Measurements from ENCODE around the gene CT47B1.
"Not testable (repeated sequence)": the region's sequence is repeated elsewhere in the genome, so short reads cannot be mapped to it uniquely, and the experiment has no call there.

The CT47B1 gene

DNA sequence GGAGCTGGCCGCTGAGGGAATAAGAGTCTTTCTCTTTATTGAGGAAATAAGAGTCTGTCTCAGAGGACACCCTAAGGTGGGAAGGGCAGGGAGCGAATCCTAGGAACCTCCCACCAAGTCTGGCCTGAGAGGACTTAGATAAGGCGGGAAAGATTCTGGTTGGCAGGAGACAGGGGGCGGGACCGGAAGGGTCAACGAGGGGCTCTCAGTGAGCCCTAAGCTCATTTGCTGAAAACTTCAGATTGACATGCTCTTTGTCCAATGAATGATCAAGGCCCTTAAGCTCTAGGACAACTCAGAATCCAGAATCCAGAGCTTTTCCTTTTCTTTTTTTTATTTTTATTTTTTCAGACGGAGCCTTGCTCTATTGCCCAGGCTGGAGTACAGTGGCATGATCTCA is at the start of gene CT47B1:
Gene CT47B1 (minus strand): TSS at position 101 of the 400 bp plus-strand sequence. CDS start 196 bp downstream, outside the sequence.
- not testable (repeated sequence) for H3K9me3 ChIP-seq (ENCODE audit: control insufficient read depth, insufficient read depth, low read length); H3K27me3 ChIP-seq (ENCODE audit: control insufficient read depth, insufficient read depth, low read length); H3K9ac ChIP-seq (ENCODE audit: low read depth, low read length); H3K4me3 ChIP-seq (ENCODE audit: low read depth, low read length); H3K4me1 ChIP-seq (ENCODE audit: control insufficient read depth, insufficient read depth, low read length); H3K36me3 ChIP-seq (ENCODE audit: control insufficient read depth, insufficient read depth, low read length)

DNA sequence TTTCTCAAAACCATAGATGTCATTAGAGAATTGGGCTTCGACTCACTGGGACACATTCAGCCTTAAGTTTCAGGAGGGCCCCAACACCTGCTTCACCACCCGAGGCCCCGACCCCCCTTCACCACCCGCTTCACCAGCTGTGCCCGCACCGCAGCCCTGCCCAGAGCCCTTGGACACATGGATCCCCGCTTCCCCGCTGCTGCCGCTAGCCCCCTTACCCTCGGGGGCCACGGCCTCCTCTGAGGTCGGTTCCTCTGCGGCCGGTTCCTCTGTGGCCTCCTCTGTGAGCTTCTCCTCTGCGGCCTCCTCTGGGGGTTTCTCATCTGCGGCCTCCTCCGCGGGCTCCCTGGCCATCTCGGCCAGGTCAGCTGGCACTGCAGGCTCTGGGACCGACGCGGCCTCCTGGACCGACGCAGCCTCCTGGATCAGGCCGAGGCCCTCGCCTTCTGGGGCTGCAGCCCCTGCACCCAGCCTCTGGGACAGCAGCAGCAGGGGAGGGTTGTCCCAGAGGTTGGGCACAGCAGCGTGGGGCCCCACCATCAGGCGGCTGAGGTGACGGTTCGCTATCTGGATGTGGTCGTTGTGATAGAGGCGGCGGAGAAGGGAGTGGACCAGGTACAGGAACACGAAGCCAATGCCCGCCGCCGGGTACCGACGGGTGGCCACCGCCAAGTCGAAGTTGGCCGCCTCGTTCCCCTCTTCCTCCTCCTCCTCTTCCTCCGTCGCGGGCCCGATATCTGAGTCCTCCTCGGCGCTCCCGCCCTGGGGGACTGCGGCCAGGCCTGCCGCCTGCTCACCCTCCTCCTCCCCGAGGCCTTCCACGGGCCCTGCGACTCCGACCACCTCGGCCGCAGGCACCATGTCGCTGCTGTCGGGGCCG is 748 bp downstream of the CT47B1 start:
- H3K9me3 ChIP-seq (ENCODE audit: control insufficient read depth, insufficient read depth, low read length), result no peaks in the 10 kb centered on the region
- H3K4me1 ChIP-seq (ENCODE audit: control insufficient read depth, insufficient read depth, low read length), result no peaks in the 10 kb centered on the region
- H3K36me3 ChIP-seq (ENCODE audit: control insufficient read depth, insufficient read depth, low read length), result no peaks in the 10 kb centered on the region
- no peak overlapping the region for H3K4me3 ChIP-seq (ENCODE audit: low read depth, low read length)
- no peaks in the 10 kb centered on the region for H3K27me3 ChIP-seq (ENCODE audit: control insufficient read depth, insufficient read depth, low read length)
- H3K9ac ChIP-seq (ENCODE audit: low read depth, low read length), result no peak overlapping the region

DNA sequence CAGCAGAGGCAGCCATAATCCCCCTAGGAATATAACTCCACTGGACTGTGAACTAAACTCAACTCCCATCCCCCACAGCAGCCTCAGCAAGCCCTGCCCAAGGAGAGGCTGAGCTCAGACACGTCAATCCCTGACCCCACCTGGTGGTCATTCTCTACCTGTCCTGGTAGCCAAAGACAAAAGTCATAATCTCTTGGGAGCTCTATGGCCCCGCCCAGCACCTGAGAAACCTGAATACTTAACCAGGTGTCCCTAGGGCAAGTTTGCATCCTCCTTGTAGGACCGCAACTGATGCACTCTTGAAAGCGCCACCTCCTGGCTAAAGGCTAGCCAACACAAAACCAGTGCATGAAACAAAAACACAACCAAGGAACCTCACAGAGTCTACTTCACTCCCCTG is 18.4 kb downstream of the CT47B1 start:
- Histone ChIP-seq H3K4me3 (ENCODE audit: low read depth, low read length) (no peak overlapping the region), H3K9ac (ENCODE audit: low read depth, low read length) (no peak overlapping the region), H3K36me3 (ENCODE audit: control insufficient read depth, insufficient read depth, low read length) (no peaks in the 10 kb centered on the region), H3K9me3 (ENCODE audit: control insufficient read depth, insufficient read depth, low read length) (no peaks in the 10 kb centered on the region), H3K4me1 (ENCODE audit: control insufficient read depth, insufficient read depth, low read length) (peaks cover 2% of the 10 kb centered on the region), H3K27me3 (ENCODE audit: control insufficient read depth, insufficient read depth, low read length) (peaks cover 4% of the 10 kb centered on the region)

DNA sequence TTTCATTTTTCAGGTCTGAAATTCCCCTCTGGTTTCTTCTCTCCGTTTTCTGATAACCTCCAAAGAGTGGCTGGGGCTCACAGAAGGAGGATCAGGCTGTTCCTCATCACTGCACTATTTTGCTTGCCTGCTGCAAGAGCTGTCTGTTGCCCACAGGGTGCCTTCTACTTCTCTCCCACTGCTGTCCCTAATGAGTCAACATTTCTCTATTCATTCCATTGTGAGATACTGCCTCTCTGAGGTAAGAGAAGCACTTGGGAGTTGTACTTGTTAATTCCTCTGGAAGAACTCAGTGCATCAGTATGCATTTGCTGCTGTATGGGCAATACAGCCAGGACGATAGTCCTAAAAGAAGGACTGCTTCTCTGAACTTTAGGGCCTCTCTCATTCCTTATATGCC is 34.8 kb downstream of the CT47B1 start:
- H3K27me3 ChIP-seq (ENCODE audit: control insufficient read depth, insufficient read depth, low read length), result peaks cover 23% of the 10 kb centered on the region
- no peak overlapping the region for H3K9ac ChIP-seq (ENCODE audit: low read depth, low read length)
- H3K9me3 ChIP-seq (ENCODE audit: control insufficient read depth, insufficient read depth, low read length), result no peaks in the 10 kb centered on the region
- H3K4me1 ChIP-seq (ENCODE audit: control insufficient read depth, insufficient read depth, low read length), result no peaks in the 10 kb centered on the region
- H3K4me3 ChIP-seq (ENCODE audit: low read depth, low read length), result no peak overlapping the region
- H3K36me3 ChIP-seq (ENCODE audit: control insufficient read depth, insufficient read depth, low read length), result no peaks in the 10 kb centered on the region

DNA sequence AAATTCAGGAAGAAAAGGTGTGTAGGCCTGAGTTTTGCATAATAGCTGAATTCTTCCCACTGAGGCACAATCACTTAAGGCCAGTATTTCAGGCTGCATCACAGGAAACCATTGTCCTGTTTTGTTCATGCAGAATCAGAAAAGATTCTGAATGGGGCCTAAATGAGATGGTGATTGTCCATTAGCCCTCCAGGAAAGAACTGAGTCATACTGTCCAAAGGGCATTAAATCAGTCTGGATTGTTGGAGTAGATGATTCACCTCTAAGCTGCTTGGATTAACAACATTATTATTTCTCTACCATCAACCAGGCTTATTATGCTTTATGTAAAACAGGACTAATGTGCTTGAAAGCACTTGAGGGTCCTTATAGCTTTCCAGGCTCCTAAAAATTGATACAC is 36.2 kb downstream of the CT47B1 start:
- Histone ChIP-seq H3K4me3 (ENCODE audit: low read depth, low read length) (no peak overlapping the region), H3K4me1 (ENCODE audit: control insufficient read depth, insufficient read depth, low read length) (no peaks in the 10 kb centered on the region), H3K27me3 (ENCODE audit: control insufficient read depth, insufficient read depth, low read length) (peaks cover 25% of the 10 kb centered on the region), H3K9me3 (ENCODE audit: control insufficient read depth, insufficient read depth, low read length) (no peaks in the 10 kb centered on the region), H3K9ac (ENCODE audit: low read depth, low read length) (no peak overlapping the region), H3K36me3 (ENCODE audit: control insufficient read depth, insufficient read depth, low read length) (no peaks in the 10 kb centered on the region)

DNA sequence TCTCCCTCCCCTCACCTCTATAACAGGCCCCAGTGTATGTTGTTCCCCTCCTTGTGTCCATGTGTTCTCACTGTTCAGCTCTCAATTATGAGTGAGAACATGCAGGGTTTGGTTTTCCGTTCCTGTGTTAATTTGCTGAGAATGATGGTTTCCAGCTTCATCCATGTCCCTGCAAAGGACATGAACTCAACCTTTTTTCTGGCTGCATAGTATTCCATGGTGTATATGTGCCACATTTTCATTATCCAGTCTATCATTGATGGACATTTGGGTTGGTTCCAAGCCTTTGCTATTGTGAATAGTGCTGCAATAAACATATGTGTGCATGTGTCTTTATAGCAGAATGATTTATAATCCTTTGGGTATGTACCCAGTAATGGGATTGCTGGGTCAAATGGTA is 48.5 kb downstream of the CT47B1 start:
- H3K9ac ChIP-seq (ENCODE audit: low read depth, low read length); H3K4me1 ChIP-seq (ENCODE audit: control insufficient read depth, insufficient read depth, low read length); H3K4me3 ChIP-seq (ENCODE audit: low read depth, low read length); H3K9me3 ChIP-seq (ENCODE audit: control insufficient read depth, insufficient read depth, low read length); H3K36me3 ChIP-seq (ENCODE audit: control insufficient read depth, insufficient read depth, low read length): not testable (repeated sequence)
- peaks cover 53% of the 10 kb centered on the region for H3K27me3 ChIP-seq (ENCODE audit: control insufficient read depth, insufficient read depth, low read length)

DNA sequence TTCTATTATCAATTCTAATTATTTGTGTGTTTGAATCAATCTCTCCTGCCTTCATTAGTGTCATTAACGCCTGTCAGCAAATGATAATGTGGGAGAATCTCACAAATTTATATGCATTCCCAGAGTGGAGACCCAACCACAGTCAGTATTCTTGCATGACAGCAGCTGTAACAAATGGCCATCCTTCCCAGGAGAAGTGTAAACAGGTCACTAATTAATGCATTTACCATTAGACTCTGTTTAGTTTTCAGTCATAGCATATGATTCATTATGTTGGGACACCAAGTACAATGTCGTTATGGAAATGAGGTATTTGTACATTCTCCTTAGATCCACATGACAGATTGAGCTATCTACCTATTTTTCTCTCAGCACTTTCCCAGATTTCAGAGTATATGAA is 50.5 kb downstream of the CT47B1 start:
- Histone ChIP-seq H3K27me3 (ENCODE audit: control insufficient read depth, insufficient read depth, low read length) (peaks cover 61% of the 10 kb centered on the region), H3K4me1 (ENCODE audit: control insufficient read depth, insufficient read depth, low read length) (no peaks in the 10 kb centered on the region), H3K4me3 (ENCODE audit: low read depth, low read length) (no peak overlapping the region), H3K9ac (ENCODE audit: low read depth, low read length) (no peak overlapping the region), H3K36me3 (ENCODE audit: control insufficient read depth, insufficient read depth, low read length) (no peaks in the 10 kb centered on the region), H3K9me3 (ENCODE audit: control insufficient read depth, insufficient read depth, low read length) (no peaks in the 10 kb centered on the region)

DNA sequence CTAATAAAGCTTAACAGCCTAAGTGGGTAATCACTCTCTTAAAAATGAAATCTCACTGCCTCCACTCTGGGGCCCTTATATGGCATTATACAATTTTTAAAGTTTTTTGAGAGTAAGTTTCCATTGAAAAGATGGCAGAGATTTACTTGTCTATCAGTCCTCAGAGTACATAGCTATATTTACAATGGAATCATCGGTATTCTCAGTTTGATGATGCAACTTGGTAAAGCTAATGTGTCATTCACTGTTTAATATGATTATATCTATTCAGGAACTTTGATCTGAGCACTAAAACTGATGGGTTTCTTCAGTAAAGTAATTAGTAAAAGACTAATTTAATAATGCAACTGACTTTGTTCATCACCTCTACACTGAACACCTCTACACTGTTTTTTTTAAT is 51.6 kb downstream of the CT47B1 start:
- Histone ChIP-seq H3K9me3 (ENCODE audit: control insufficient read depth, insufficient read depth, low read length) (no peaks in the 10 kb centered on the region), H3K9ac (ENCODE audit: low read depth, low read length) (no peak overlapping the region), H3K27me3 (ENCODE audit: control insufficient read depth, insufficient read depth, low read length) (peaks cover 69% of the 10 kb centered on the region), H3K36me3 (ENCODE audit: control insufficient read depth, insufficient read depth, low read length) (no peaks in the 10 kb centered on the region), H3K4me1 (ENCODE audit: control insufficient read depth, insufficient read depth, low read length) (no peaks in the 10 kb centered on the region), H3K4me3 (ENCODE audit: low read depth, low read length) (no peak overlapping the region)

DNA sequence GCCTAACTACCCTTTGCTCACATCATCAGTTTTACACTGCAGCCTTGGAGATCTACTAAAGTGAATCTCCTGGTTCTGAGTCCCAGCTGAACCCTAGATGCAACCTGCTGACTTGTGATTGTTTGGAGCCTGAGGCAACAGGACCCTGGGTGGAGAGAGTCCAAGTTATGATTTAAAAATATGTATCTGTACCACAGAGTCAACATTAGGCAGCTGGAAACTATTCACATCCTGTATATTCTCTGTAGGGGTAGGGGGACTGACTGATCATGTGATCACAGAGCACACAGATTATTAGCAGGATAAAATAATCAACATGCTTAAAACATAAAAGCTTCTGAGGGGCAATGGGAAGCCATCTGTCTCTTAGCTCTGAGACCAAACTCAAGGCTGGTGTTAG is 52.1 kb downstream of the CT47B1 start:
- Histone ChIP-seq H3K4me3 (ENCODE audit: low read depth, low read length) (no peak overlapping the region), H3K9ac (ENCODE audit: low read depth, low read length) (no peak overlapping the region), H3K27me3 (ENCODE audit: control insufficient read depth, insufficient read depth, low read length) (peaks cover 74% of the 10 kb centered on the region), H3K36me3 (ENCODE audit: control insufficient read depth, insufficient read depth, low read length) (no peaks in the 10 kb centered on the region), H3K4me1 (ENCODE audit: control insufficient read depth, insufficient read depth, low read length) (no peaks in the 10 kb centered on the region), H3K9me3 (ENCODE audit: control insufficient read depth, insufficient read depth, low read length) (no peaks in the 10 kb centered on the region)

Measured in iPS-15b (cell line).